ENCODE measurements around the gene NAB2.

The NAB2 gene

GRCh38 chr12:57086493-57087009 is 2.4 kb upstream of the NAB2 start:
- DNase-seq (ENCODE audit: low read depth) = no peak
- H3K4me3 ChIP-seq (ENCODE audit: low read depth, low read length) = peak overlapping the region; percentile 81
- TF ChIP-seq, protein P1, sequence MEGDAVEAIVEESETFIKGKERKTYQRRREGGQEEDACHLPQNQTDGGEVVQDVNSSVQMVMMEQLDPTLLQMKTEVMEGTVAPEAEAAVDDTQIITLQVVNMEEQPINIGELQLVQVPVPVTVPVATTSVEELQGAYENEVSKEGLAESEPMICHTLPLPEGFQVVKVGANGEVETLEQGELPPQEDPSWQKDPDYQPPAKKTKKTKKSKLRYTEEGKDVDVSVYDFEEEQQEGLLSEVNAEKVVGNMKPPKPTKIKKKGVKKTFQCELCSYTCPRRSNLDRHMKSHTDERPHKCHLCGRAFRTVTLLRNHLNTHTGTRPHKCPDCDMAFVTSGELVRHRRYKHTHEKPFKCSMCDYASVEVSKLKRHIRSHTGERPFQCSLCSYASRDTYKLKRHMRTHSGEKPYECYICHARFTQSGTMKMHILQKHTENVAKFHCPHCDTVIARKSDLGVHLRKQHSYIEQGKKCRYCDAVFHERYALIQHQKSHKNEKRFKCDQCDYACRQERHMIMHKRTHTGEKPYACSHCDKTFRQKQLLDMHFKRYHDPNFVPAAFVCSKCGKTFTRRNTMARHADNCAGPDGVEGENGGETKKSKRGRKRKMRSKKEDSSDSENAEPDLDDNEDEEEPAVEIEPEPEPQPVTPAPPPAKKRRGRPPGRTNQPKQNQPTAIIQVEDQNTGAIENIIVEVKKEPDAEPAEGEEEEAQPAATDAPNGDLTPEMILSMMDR (IDR thresholded peaks at IDR 0.05; ENCODE audit: low read depth, low read length, missing control alignments) = peak; percentile 31

GRCh38 chr12:57087010-57087690 is 1.8 kb upstream of the NAB2 start:
- H3K4me3 ChIP-seq (ENCODE audit: low read depth, low read length) = peak overlapping the region; percentile 81
- peak; percentile 68 for DNase-seq (ENCODE audit: low read depth)
- TF ChIP-seq, protein P1 (IDR thresholded peaks at IDR 0.05; ENCODE audit: low read depth, low read length, missing control alignments) = no peak

- peak; percentile 79 for DNase-seq (ENCODE audit: low read depth)
- H3K4me3 ChIP-seq (ENCODE audit: low read depth, low read length) = peak overlapping the region; percentile 81
- TF ChIP-seq, protein P1 (IDR thresholded peaks at IDR 0.05; ENCODE audit: low read depth, low read length, missing control alignments) = no peak
Measured at GRCh38 chr12:57087691-57088353, 1.1 kb upstream of the NAB2 start.

DNA sequence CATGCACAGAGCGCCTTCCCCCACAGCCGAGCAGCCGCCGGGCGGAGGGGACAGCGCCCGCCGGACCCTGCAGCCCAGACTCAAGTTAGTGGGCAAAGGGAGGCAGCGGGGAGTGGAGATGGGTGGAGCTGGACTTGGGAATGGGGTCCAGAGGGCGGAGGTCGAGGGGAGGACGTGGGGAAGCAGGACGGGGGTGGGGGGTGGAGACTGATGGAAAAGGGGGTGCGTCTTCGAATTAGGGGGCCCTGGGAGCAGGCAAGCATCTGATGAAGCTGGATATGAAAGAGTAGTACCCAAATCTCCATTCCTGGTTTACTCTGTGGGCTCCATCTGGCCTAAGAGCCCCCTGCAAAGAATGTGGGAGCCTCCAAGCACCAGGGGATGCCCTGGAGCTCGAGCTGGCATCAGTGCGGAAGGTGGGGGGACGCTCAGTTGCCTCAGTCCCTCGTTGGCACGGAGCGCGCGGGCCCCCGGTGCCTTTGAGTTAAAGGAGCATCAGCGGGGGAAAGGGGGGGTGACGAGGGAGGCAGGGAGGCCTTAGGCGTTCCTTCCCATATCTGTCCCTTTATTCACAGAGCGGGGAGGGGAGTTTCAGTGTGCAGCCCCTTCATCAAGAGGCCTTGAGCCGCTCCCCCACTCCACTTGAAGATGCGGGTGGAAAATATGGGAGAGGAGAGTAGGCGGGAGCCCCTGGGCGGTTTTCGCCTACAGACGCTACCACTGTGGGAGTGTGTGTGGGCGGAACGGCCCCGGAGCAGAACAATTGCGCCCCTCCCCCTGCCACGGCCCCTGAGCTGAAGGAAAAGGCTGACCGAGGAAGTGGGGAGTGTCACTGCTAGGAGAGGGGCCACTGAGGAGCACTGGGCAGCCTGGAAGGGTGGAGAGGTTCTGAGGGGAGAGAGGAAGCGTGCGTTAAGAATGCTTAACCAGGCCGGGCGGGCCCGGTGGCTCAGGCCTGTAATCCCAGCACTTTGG is 644 bp downstream of the NAB2 start:
- DNase-seq (ENCODE audit: low read depth) = no peak
- TF ChIP-seq, protein P1 (IDR thresholded peaks at IDR 0.05; ENCODE audit: low read depth, low read length, missing control alignments) = no peak
- peak overlapping the region; percentile 72 for H3K4me3 ChIP-seq (ENCODE audit: low read depth, low read length)

DNA sequence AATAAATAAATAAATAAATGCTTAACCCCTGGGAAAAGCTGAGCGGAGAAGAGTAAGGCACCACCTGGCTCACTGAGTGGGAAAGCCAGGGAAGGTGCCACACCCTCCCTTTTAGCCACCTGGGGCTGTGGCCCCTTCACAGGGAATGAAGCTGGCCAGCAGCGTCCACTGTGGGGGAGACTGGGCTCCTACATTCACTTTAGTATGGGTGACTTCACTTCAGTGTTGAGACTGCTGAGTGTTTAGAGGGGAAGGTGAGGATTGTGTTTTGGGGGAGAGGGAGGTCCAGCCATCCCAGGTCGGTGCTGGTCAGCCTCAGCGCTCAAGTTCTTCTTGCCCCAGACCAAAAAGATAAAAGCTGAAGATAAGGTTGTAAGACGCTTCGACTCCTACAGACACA is 1.6 kb downstream of the NAB2 start:
- TF ChIP-seq, protein P1 (IDR thresholded peaks at IDR 0.05; ENCODE audit: low read depth, low read length, missing control alignments) = no peak
- H3K4me3 ChIP-seq (ENCODE audit: low read depth, low read length) = peak overlapping the region; percentile 29
- DNase-seq (ENCODE audit: low read depth) = no peak

DNA sequence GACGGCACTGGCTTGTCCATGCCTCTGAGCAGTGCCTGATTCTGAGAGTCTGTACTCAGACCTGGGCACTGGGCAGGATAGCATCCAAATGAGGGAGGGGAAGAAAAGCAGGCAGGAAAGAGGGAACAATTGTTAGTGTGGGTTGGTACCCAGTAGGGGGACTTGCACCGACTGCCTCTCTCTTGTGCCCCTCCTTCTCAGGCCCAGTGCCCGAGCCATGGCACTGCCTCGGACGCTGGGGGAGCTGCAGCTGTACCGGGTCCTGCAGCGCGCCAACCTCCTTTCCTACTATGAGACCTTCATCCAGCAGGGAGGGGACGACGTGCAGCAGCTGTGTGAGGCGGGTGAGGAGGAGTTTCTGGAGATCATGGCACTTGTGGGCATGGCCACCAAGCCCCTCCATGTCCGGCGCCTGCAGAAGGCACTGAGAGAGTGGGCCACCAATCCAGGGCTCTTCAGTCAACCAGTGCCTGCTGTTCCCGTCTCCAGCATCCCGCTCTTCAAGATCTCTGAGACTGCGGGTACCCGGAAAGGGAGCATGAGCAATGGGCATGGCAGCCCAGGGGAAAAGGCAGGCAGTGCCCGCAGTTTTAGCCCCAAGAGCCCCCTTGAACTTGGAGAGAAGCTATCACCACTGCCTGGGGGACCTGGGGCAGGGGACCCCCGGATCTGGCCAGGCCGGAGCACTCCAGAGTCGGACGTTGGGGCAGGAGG is 2.2 kb downstream of the NAB2 start:
- DNase-seq (ENCODE audit: low read depth) = no peak
- TF ChIP-seq, protein P1 (IDR thresholded peaks at IDR 0.05; ENCODE audit: low read depth, low read length, missing control alignments) = no peak
- H3K4me3 ChIP-seq (ENCODE audit: low read depth, low read length) = peak overlapping the region; percentile 29
